ENCODE measurements around the gene EXOG. TPM values are rescaled to one million over a fixed set of nuclear protein-coding genes. Genes with fewer than 3 reads are reported as not detected.

EXOG gene
- total RNA-seq, 1 donor from 2014 or later, result 20.8 TPM

- no peaks in the 10 kb centered on the region for H3K9me3 Mint-ChIP-seq
- peaks cover 23% of the 10 kb centered on the region for H3K4me1 Mint-ChIP-seq
- no peaks in the 10 kb centered on the region for H3K27me3 Mint-ChIP-seq
- DNase-seq, result no peak
- intact Hi-C loops (cut with micrococcal nuclease), result no loop called here
- H3K27ac Mint-ChIP-seq, result no peak overlapping the region
- H3K4me3 Mint-ChIP-seq, result no peak overlapping the region
- peaks cover 41% of the 10 kb centered on the region for H3K36me3 Mint-ChIP-seq (ENCODE audit: low read depth)
Measured at GRCh38 chr3:38500688-38501417, 4.7 kb downstream of the EXOG start.

- Mint-ChIP-seq H3K36me3 (ENCODE audit: low read depth) (peaks cover 33% of the 10 kb centered on the region), H3K27ac (no peak overlapping the region)
Measured at GRCh38 chr3:38507120-38507519, 11.0 kb downstream of the EXOG start.

GRCh38 chr3:38509732-38510131 lies 13.6 kb downstream of the EXOG start:
- Mint-ChIP-seq H3K36me3 (ENCODE audit: low read depth) (peaks cover 31% of the 10 kb centered on the region), H3K9me3 (no peaks in the 10 kb centered on the region)
- no peak for DNase-seq

More at GRCh38 chr3:38507120-38507519, 11.0 kb downstream of the EXOG start:
- Mint-ChIP-seq H3K4me3 (no peak overlapping the region), H3K9me3 (no peaks in the 10 kb centered on the region), H3K27me3 (no peaks in the 10 kb centered on the region), H3K4me1 (peaks cover 2% of the 10 kb centered on the region)
- intact Hi-C loops (cut with micrococcal nuclease), result no loop called here
- DNase-seq, result no peak

GRCh38 chr3:38510631-38511030 lies 14.5 kb downstream of the EXOG start:
- no peak overlapping the region for H3K4me3 Mint-ChIP-seq
- no peak for DNase-seq
- H3K36me3 Mint-ChIP-seq (ENCODE audit: low read depth), result peaks cover 29% of the 10 kb centered on the region
- no peak overlapping the region for H3K27ac Mint-ChIP-seq
- peaks cover 2% of the 10 kb centered on the region for H3K4me1 Mint-ChIP-seq
- no peaks in the 10 kb centered on the region for H3K27me3 Mint-ChIP-seq
- H3K9me3 Mint-ChIP-seq, result no peaks in the 10 kb centered on the region
- intact Hi-C loops (cut with micrococcal nuclease), result no loop called here

More at GRCh38 chr3:38509732-38510131, 13.6 kb downstream of the EXOG start:
- peaks cover 2% of the 10 kb centered on the region for H3K4me1 Mint-ChIP-seq
- H3K27ac Mint-ChIP-seq, result no peak overlapping the region
- no peaks in the 10 kb centered on the region for H3K27me3 Mint-ChIP-seq
- H3K4me3 Mint-ChIP-seq, result no peak overlapping the region
- intact Hi-C loops (cut with micrococcal nuclease), result no loop called here

- intact Hi-C loops (cut with micrococcal nuclease), result no loop called here
- H3K27me3 Mint-ChIP-seq, result no peaks in the 10 kb centered on the region
- DNase-seq, result no peak
- peaks cover 30% of the 10 kb centered on the region for H3K36me3 Mint-ChIP-seq (ENCODE audit: low read depth)
- H3K4me1 Mint-ChIP-seq, result peaks cover 2% of the 10 kb centered on the region
- no peaks in the 10 kb centered on the region for H3K9me3 Mint-ChIP-seq
- no peak overlapping the region for H3K4me3 Mint-ChIP-seq
- no peak overlapping the region for H3K27ac Mint-ChIP-seq
Measured at GRCh38 chr3:38511546-38511945, 15.4 kb downstream of the EXOG start.

GRCh38 chr3:38515367-38515766 lies 19.2 kb downstream of the EXOG start:
- intact Hi-C loops (cut with micrococcal nuclease), result no loop called here
- H3K27ac Mint-ChIP-seq, result no peak overlapping the region
- peaks cover 15% of the 10 kb centered on the region for H3K4me1 Mint-ChIP-seq
- DNase-seq, result peak; percentile 50
- H3K4me3 Mint-ChIP-seq, result no peak overlapping the region
- no peaks in the 10 kb centered on the region for H3K27me3 Mint-ChIP-seq
- H3K36me3 Mint-ChIP-seq (ENCODE audit: low read depth), result peaks cover 21% of the 10 kb centered on the region
- no peaks in the 10 kb centered on the region for H3K9me3 Mint-ChIP-seq

GRCh38 chr3:38516669-38517068 lies 20.5 kb downstream of the EXOG start:
- Mint-ChIP-seq H3K27me3 (no peaks in the 10 kb centered on the region), H3K9me3 (no peaks in the 10 kb centered on the region), H3K27ac (no peak overlapping the region), H3K4me3 (no peak overlapping the region), H3K36me3 (ENCODE audit: low read depth) (peaks cover 19% of the 10 kb centered on the region), H3K4me1 (peaks cover 25% of the 10 kb centered on the region)
- intact Hi-C loops (cut with micrococcal nuclease), result no loop called here
- no peak for DNase-seq

GRCh38 chr3:38519000-38519399 lies 22.9 kb downstream of the EXOG start:
- no peak overlapping the region for H3K4me3 Mint-ChIP-seq
- H3K4me1 Mint-ChIP-seq, result peaks cover 25% of the 10 kb centered on the region
- DNase-seq, result no peak
- intact Hi-C loops (cut with micrococcal nuclease), result no loop called here
- peaks cover 16% of the 10 kb centered on the region for H3K36me3 Mint-ChIP-seq (ENCODE audit: low read depth)
- no peaks in the 10 kb centered on the region for H3K27me3 Mint-ChIP-seq
- no peak overlapping the region for H3K27ac Mint-ChIP-seq
- no peaks in the 10 kb centered on the region for H3K9me3 Mint-ChIP-seq

- peaks cover 17% of the 10 kb centered on the region for H3K36me3 Mint-ChIP-seq (ENCODE audit: low read depth)
- peaks cover 25% of the 10 kb centered on the region for H3K4me1 Mint-ChIP-seq
- H3K27me3 Mint-ChIP-seq, result no peaks in the 10 kb centered on the region
- intact Hi-C loops (cut with micrococcal nuclease), result loop anchor here (2.0 to 10.0 kb wide), 3 partner anchors 23 to 485 kb away; partner anchors contain the start of gene EXOG
- H3K9me3 Mint-ChIP-seq, result no peaks in the 10 kb centered on the region
- H3K4me3 Mint-ChIP-seq, result peak overlapping the region; percentile 65
- peak overlapping the region; percentile 68 for H3K27ac Mint-ChIP-seq
- DNase-seq, result peak; percentile 84
Measured at GRCh38 chr3:38519651-38520050, 23.5 kb downstream of the EXOG start.

- H3K27me3 Mint-ChIP-seq, result no peaks in the 10 kb centered on the region
- peaks cover 31% of the 10 kb centered on the region for H3K36me3 Mint-ChIP-seq (ENCODE audit: low read depth)
- no peak overlapping the region for H3K4me3 Mint-ChIP-seq
- intact Hi-C loops (cut with micrococcal nuclease), result loop anchor here (1.0 to 10.0 kb wide), 4 partner anchors 25 to 483 kb away; partner anchors contain the start of gene EXOG
- DNase-seq, result peak; percentile 87
- no peaks in the 10 kb centered on the region for H3K9me3 Mint-ChIP-seq
- peaks cover 25% of the 10 kb centered on the region for H3K4me1 Mint-ChIP-seq
- H3K27ac Mint-ChIP-seq, result no peak overlapping the region
Measured at GRCh38 chr3:38521391-38521987, 25.3 kb downstream of the EXOG start.

- peaks cover 28% of the 10 kb centered on the region for H3K36me3 Mint-ChIP-seq (ENCODE audit: low read depth)
Measured at GRCh38 chr3:38522002-38522401, 25.9 kb downstream of the EXOG start.

GRCh38 chr3:38524141-38524739 lies 28.1 kb downstream of the EXOG start:
- DNase-seq, result peak; percentile 21
- Mint-ChIP-seq H3K27me3 (no peaks in the 10 kb centered on the region), H3K27ac (no peak overlapping the region), H3K9me3 (no peaks in the 10 kb centered on the region), H3K4me3 (no peak overlapping the region), H3K4me1 (peaks cover 19% of the 10 kb centered on the region), H3K36me3 (ENCODE audit: low read depth) (peaks cover 34% of the 10 kb centered on the region)
- intact Hi-C loops (cut with micrococcal nuclease), result loop anchor here (10.0 kb wide), 1 partner anchor 481 kb away; no protein-coding TSS in a partner anchor

More at GRCh38 chr3:38522002-38522401, 25.9 kb downstream of the EXOG start:
- H3K4me1 Mint-ChIP-seq, result peaks cover 24% of the 10 kb centered on the region
- H3K4me3 Mint-ChIP-seq, result no peak overlapping the region
- intact Hi-C loops (cut with micrococcal nuclease), result loop anchor here (10.0 kb wide), 1 partner anchor 483 kb away; no protein-coding TSS in a partner anchor
- no peak overlapping the region for H3K27ac Mint-ChIP-seq
- no peaks in the 10 kb centered on the region for H3K9me3 Mint-ChIP-seq
- DNase-seq, result no peak
- H3K27me3 Mint-ChIP-seq, result no peaks in the 10 kb centered on the region

GRCh38 chr3:38526792-38527191 lies 30.7 kb downstream of the EXOG start:
- no peaks in the 10 kb centered on the region for H3K9me3 Mint-ChIP-seq
- H3K27me3 Mint-ChIP-seq, result no peaks in the 10 kb centered on the region
- no peak for DNase-seq
- no peak overlapping the region for H3K27ac Mint-ChIP-seq
- H3K36me3 Mint-ChIP-seq (ENCODE audit: low read depth), result peaks cover 39% of the 10 kb centered on the region
- no peak overlapping the region for H3K4me3 Mint-ChIP-seq
- no peaks in the 10 kb centered on the region for H3K4me1 Mint-ChIP-seq
- intact Hi-C loops (cut with micrococcal nuclease), result loop anchor here (10.0 kb wide), 1 partner anchor 478 kb away; no protein-coding TSS in a partner anchor

GRCh38 chr3:38528457-38528856 lies 32.3 kb downstream of the EXOG start:
- H3K36me3 Mint-ChIP-seq (ENCODE audit: low read depth), result peaks cover 41% of the 10 kb centered on the region
- DNase-seq, result no peak
- no peak overlapping the region for H3K4me3 Mint-ChIP-seq
- H3K4me1 Mint-ChIP-seq, result no peaks in the 10 kb centered on the region
- H3K27ac Mint-ChIP-seq, result no peak overlapping the region
- no peaks in the 10 kb centered on the region for H3K27me3 Mint-ChIP-seq
- intact Hi-C loops (cut with micrococcal nuclease), result loop anchor here (10.0 kb wide), 1 partner anchor 476 kb away; no protein-coding TSS in a partner anchor
- H3K9me3 Mint-ChIP-seq, result no peaks in the 10 kb centered on the region
